SJCRH30 (cell line): ENCODE measurements around the gene EXOC6B. TPM values are rescaled to one million over a fixed set of nuclear protein-coding genes. Genes with fewer than 3 reads are reported as not detected.
A peak's percentile ranks its signal among the peaks of the same experiment; 100 is the strongest.

Experiments used
- DNase-seq, 2 experiments: peaks; one replicate each; pipeline ENCODE4 v3.0.0-alpha.2; 2015 to 2020
- H3K27ac ChIP-seq: fragments of 250-450 bp; sonication (Bioruptor Pico); 2 replicates; pipeline ENCODE4 v1.5.1; 2020; ENCODE audit warnings: mild to moderate bottlenecking, moderate library complexity
- H3K27me3 ChIP-seq: fragments of 250-450 bp; sonication (Bioruptor Pico); 2 replicates; pipeline ENCODE4 v1.5.1; 2020; ENCODE audit warnings: mild to moderate bottlenecking, moderate library complexity
- H3K36me3 ChIP-seq: fragments of 250-450 bp; sonication (Bioruptor Pico); 2 replicates; pipeline ENCODE4 v1.5.1; 2020; ENCODE audit warnings: mild to moderate bottlenecking, moderate library complexity
- H3K4me1 ChIP-seq: fragments of 250-450 bp; sonication (Bioruptor Pico); 2 replicates; pipeline ENCODE4 v1.5.1; 2020; ENCODE audit warnings: mild to moderate bottlenecking, moderate library complexity
- H3K4me3 ChIP-seq: fragments of 250-450 bp; sonication (Bioruptor Pico); 2 replicates; pipeline ENCODE4 v1.5.1; 2020; ENCODE audit warnings: mild to moderate bottlenecking, moderate library complexity
- H3K9me3 ChIP-seq: fragments of 250-450 bp; sonication (Bioruptor Pico); replicated peaks from 2 replicates; pipeline ENCODE4 v1.5.1; 2020; ENCODE audit warnings: mild to moderate bottlenecking, moderate library complexity
- total RNA-seq: library from RNA; depleted of rRNA; stranded (reverse); fragments of >200 nt; shearing (Covaris generic); gene quantifications from 2 replicates; pipeline ENCODE4 v1.2.3, GENCODE V29; 2014

EXOC6B gene
- total RNA-seq, 1 experiment from 2014 or later: 24.8 TPM

- no peaks in the 10 kb centered on the region for H3K36me3 ChIP-seq
- H3K4me1 ChIP-seq: no peaks in the 10 kb centered on the region; the same call in 1 of the 2 replicates
- H3K27ac ChIP-seq: no peak overlapping the region
- no peak for DNase-seq
- H3K4me3 ChIP-seq: peak overlapping the region; percentile 56
- H3K9me3 ChIP-seq: no peaks in the 10 kb centered on the region
- H3K27me3 ChIP-seq: no peaks in the 10 kb centered on the region; the same call in 1 of the 2 replicates
These were observed 680.0 kb downstream of the EXOC6B start for GRCh38 chr2:72145658-72146329.

- no peaks in the 10 kb centered on the region for H3K9me3 ChIP-seq
- peaks cover 3% of the 10 kb centered on the region for H3K4me1 ChIP-seq
- peak overlapping the region; percentile 56 for H3K4me3 ChIP-seq
- no peak overlapping the region for H3K27ac ChIP-seq
- H3K27me3 ChIP-seq: no peaks in the 10 kb centered on the region; the same call in 1 of the 2 replicates
- peak; percentile 33 to 59 for DNase-seq
- no peaks in the 10 kb centered on the region for H3K36me3 ChIP-seq
These were observed 680.6 kb downstream of the EXOC6B start for GRCh38 chr2:72145289-72145657.

DNA sequence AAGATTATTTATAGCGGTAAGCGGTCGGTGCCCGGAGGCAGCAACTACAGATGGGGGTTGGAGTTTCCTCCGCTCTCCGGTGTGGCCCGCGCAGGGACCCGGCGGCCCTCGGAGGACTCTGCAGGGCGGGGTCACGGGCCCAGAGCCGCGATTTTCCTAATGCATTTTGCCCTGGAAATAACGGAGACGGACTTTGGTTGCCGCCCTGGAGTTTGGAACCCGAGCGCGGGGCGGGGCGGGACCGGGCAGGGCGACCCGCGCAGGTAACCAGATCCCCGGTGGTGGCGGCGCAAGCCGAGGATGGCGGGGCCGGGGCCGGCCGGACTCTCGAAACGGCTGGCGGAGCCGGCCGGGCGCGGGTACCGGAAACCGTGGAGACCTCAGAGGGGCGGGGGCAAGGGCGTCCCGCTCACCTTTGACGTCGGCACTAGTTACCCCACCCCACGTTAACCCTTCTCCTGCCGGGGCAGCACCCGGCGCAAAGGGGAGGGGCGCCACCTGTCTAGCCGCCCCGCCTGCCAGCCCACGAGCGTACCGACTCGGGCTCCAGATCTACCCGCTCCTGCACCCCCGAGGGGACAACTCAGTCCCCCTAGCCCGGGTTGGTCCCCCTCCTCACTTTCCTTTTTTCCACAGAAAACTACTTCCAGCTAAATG, 681.1 kb downstream of the EXOC6B start:
- Histone ChIP-seq H3K27me3 (no peaks in the 10 kb centered on the region; the same call in 1 of the 2 replicates), H3K4me3 (peak overlapping the region; percentile 56), H3K4me1 (peaks cover 8% of the 10 kb centered on the region), H3K36me3 (no peaks in the 10 kb centered on the region), H3K9me3 (no peaks in the 10 kb centered on the region), H3K27ac (peak overlapping the region; percentile 44; the same call in 1 of the 2 replicates)
- peak; percentile 57 for DNase-seq

GRCh38 chr2:72144274-72144631, 681.6 kb downstream of the EXOC6B start:
- Histone ChIP-seq H3K36me3 (no peaks in the 10 kb centered on the region), H3K9me3 (no peaks in the 10 kb centered on the region), H3K27me3 (no peaks in the 10 kb centered on the region; the same call in 1 of the 2 replicates), H3K4me1 (peaks cover 13% of the 10 kb centered on the region), H3K4me3 (peak overlapping the region; percentile 56), H3K27ac (peak overlapping the region; percentile 44; the same call in 1 of the 2 replicates)
- peak in 1 of 2 experiments; percentile 26 for DNase-seq

DNA sequence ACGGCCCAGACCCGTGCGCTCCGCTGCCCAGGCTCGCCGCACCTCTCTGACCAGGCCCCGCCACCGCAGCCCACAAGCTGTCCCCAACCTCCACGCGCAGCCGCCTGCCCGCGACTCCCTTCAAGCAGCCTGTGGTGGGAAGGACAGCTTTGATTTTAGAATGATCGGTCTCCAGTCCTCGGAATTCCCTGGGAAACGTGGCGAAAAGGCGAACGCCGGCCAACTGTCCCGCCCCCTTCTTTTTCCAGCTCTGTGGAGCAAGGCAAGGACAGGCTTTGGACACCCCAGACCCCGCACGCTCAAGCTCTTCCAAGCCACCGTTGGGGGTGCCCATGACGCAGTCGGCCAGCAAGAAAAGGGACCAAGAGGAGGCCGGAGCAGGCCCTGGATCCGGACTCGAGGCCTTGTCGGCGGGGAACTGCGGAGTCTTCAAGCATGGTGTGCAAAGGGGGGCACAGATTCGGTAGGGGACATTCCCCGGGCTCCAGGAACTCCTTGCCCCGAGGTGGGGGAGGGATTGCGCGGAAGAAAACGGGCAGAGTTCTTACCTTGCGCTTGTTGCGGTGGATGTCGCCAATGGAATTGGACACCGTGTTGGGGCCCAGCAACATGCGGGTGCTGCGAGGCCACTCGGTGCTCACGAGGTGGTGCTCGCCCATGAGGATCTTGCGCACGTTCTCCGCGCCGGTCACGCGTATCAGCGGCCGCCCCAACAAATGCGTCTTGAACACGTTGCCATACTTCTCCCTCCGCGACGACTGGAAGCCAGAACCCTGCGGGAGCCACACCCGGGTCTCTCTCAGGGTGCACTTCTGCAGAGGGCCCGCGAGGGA, 682.2 kb downstream of the EXOC6B start:
- DNase-seq: no peak
- no peak overlapping the region for H3K27ac ChIP-seq
- no peaks in the 10 kb centered on the region for H3K36me3 ChIP-seq
- no peaks in the 10 kb centered on the region for H3K9me3 ChIP-seq
- peaks cover 19% of the 10 kb centered on the region for H3K4me1 ChIP-seq
- H3K27me3 ChIP-seq: no peaks in the 10 kb centered on the region
- no peak overlapping the region for H3K4me3 ChIP-seq

- Histone ChIP-seq H3K27me3 (no peaks in the 10 kb centered on the region), H3K36me3 (no peaks in the 10 kb centered on the region), H3K4me3 (no peak overlapping the region), H3K4me1 (peaks cover 28% of the 10 kb centered on the region), H3K27ac (no peak overlapping the region), H3K9me3 (no peaks in the 10 kb centered on the region)
- DNase-seq: no peak
These were observed 683.0 kb downstream of the EXOC6B start for GRCh38 chr2:72142570-72143440.

- DNase-seq: no peak
These were observed 683.9 kb downstream of the EXOC6B start for GRCh38 chr2:72141881-72142451.

DNA sequence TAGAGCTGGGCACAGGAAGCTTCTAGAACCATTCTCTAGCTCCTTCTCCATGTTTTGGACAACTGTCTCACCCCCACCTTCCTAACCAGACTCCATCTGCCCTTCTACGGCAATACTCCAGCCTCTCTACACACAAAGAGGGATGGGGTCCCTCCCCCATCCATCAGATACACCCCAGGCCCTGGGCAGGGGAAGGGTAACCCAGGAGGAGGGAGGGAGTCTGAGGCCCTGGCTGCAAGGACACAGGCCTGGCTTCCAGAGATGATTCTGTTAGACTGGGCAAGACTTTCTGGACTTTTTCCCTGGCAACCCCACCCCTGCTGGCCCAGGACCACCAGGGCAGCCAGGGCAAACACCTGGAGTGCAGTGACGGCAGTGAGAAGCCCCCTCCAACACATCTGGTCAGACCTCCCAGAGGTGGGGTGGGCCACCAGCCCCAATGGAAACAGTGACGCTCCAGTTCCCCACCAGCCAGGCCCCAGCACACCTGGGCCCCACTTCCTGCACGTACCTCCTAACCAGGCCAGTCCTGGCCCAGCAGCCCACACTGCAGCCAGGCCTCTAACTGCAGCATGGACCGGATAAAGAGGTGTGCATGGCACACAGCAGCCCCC, 684.7 kb downstream of the EXOC6B start:
- H3K27me3 ChIP-seq: no peaks in the 10 kb centered on the region

More at GRCh38 chr2:72141881-72142451, 683.9 kb downstream of the EXOC6B start:
- no peaks in the 10 kb centered on the region for H3K27me3 ChIP-seq
- H3K27ac ChIP-seq: no peak overlapping the region
- H3K4me3 ChIP-seq: no peak overlapping the region
- H3K4me1 ChIP-seq: peaks cover 34% of the 10 kb centered on the region
- no peaks in the 10 kb centered on the region for H3K9me3 ChIP-seq
- H3K36me3 ChIP-seq: no peaks in the 10 kb centered on the region

DNA sequence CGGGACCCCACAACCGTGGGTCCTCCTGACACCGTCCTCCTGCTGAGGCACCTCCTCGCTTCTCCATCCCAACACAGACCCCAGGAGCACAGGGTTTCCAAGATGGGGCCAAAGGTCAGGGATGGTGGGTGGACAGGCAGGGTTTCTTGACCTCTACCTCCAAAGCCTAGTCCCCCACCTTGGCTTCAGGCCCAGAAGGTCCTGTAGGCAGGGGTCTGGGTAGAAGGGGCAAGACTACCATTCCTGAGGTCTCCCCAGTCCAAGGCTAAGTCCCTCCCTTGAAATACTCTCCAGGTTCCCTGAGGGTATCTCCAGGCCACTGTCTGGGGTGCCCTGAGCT, 685.2 kb downstream of the EXOC6B start:
- no peak for DNase-seq
- Histone ChIP-seq H3K4me3 (no peak overlapping the region), H3K9me3 (no peaks in the 10 kb centered on the region), H3K4me1 (peaks cover 38% of the 10 kb centered on the region), H3K27ac (peak overlapping the region; percentile 91), H3K36me3 (no peaks in the 10 kb centered on the region), H3K27me3 (no peaks in the 10 kb centered on the region)

More for the DNA sequence above, 684.7 kb downstream of the EXOC6B start:
- H3K36me3 ChIP-seq: no peaks in the 10 kb centered on the region
- H3K4me1 ChIP-seq: peaks cover 38% of the 10 kb centered on the region
- H3K4me3 ChIP-seq: no peak overlapping the region
- H3K27ac ChIP-seq: no peak overlapping the region
- no peak for DNase-seq
- no peaks in the 10 kb centered on the region for H3K9me3 ChIP-seq

- Histone ChIP-seq H3K27me3 (no peaks in the 10 kb centered on the region), H3K9me3 (no peaks in the 10 kb centered on the region), H3K27ac (peak overlapping the region; percentile 91), H3K4me3 (no peak overlapping the region), H3K36me3 (no peaks in the 10 kb centered on the region), H3K4me1 (peaks cover 38% of the 10 kb centered on the region)
- peak; percentile 92 for DNase-seq
These were observed 685.8 kb downstream of the EXOC6B start for GRCh38 chr2:72139874-72140620.

DNA sequence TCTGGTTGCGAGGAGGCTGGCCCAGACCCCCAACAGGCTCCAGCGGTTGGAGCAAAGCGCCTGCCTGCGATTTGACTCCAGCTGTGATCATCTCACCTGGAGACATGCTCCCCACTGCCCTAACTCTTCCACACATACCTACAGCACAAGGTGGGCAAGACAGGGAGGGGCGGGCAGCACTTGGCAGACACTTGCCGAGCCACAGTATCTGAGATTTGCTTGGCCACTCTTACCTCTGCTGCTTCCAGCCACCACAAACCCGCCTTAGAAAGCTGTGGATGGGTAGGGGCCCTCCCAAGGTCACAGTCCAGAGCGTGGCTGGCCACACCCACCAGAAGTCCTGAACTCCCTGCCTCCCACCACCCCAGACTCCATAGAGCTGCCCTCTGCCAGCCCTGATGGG, 686.4 kb downstream of the EXOC6B start:
- Histone ChIP-seq H3K27me3 (no peaks in the 10 kb centered on the region), H3K4me1 (peaks cover 38% of the 10 kb centered on the region), H3K9me3 (no peaks in the 10 kb centered on the region), H3K4me3 (no peak overlapping the region), H3K27ac (peak overlapping the region; percentile 91), H3K36me3 (no peaks in the 10 kb centered on the region)
- DNase-seq: no peak

- H3K27me3 ChIP-seq: no peaks in the 10 kb centered on the region
- peaks cover 38% of the 10 kb centered on the region for H3K4me1 ChIP-seq
- no peaks in the 10 kb centered on the region for H3K9me3 ChIP-seq
- H3K36me3 ChIP-seq: no peaks in the 10 kb centered on the region
- no peak for DNase-seq
- peak overlapping the region; percentile 91 for H3K27ac ChIP-seq
- H3K4me3 ChIP-seq: no peak overlapping the region
These were observed 686.9 kb downstream of the EXOC6B start for GRCh38 chr2:72138921-72139381.
